ENCODE measurements around the gene MAGI1.

- TF ChIP-seq TAF1 (IDR thresholded peaks at IDR 0.05; ENCODE audit: borderline replicate concordance, low read depth, low read length) (no peak), POLR2AphosphoS5 (IDR thresholded peaks at IDR 0.05; ENCODE audit: low read depth, low read length) (no peak)
Observed at GRCh38 chr3:65777050-65777449, 261.7 kb downstream of the MAGI1 start.

Measured in GM12892 (cell line).